DOHH2 (cell line): ENCODE results near the gene MICAL1.

Source experiments
- EZH2phosphoT487 ChIP-seq: fragments of 200-600 bp; sonication (generic); IDR thresholded peaks from 2 replicates; pipeline ENCODE4 v1.6.1; 2017; ENCODE audit warnings: borderline replicate concordance, mild to moderate bottlenecking, antibody characterized with exemption, low read length, moderate library complexity, mixed read lengths
- TF ChIP-seq, protein P1 (sequence below): fragments of 200-600 bp; sonication (generic); IDR thresholded peaks from one replicate; pipeline ENCODE4 v1.5.1; 2014; ENCODE audit warnings: antibody characterized with exemption, mild to moderate bottlenecking, low read depth, low read length; ENCODE audit not compliant: poor library complexity, severe bottlenecking

- TF ChIP-seq, protein P1, sequence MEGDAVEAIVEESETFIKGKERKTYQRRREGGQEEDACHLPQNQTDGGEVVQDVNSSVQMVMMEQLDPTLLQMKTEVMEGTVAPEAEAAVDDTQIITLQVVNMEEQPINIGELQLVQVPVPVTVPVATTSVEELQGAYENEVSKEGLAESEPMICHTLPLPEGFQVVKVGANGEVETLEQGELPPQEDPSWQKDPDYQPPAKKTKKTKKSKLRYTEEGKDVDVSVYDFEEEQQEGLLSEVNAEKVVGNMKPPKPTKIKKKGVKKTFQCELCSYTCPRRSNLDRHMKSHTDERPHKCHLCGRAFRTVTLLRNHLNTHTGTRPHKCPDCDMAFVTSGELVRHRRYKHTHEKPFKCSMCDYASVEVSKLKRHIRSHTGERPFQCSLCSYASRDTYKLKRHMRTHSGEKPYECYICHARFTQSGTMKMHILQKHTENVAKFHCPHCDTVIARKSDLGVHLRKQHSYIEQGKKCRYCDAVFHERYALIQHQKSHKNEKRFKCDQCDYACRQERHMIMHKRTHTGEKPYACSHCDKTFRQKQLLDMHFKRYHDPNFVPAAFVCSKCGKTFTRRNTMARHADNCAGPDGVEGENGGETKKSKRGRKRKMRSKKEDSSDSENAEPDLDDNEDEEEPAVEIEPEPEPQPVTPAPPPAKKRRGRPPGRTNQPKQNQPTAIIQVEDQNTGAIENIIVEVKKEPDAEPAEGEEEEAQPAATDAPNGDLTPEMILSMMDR, result no peak
- no peak for TF ChIP-seq EZH2phosphoT487
These were observed 19.5 kb downstream of the MICAL1 start for GRCh38 chr6:109436041-109436440.
